AG09319 (cell line): ENCODE measurements around the gene NHLRC4.

Experiments
- DNase-seq: peaks from one replicate; pipeline ENCODE4 v3.0.0-alpha.2; 2010; ENCODE audit warnings: low read depth; ENCODE audit errors: extremely low read depth
- CTCF ChIP-seq: IDR thresholded peaks from 2 replicates; pipeline ENCODE4 v1.5.1; 2011; ENCODE audit warnings: low read depth, mild to moderate bottlenecking, inconsistent platforms, low read length, moderate library complexity

The NHLRC4 gene

GRCh38 chr16:567373-568256, 810 bp downstream of the NHLRC4 start:
- no peak for TF ChIP-seq CTCF
- DNase-seq = no peak

- no peak for TF ChIP-seq CTCF
- no peak for DNase-seq
Observed at GRCh38 chr16:568401-569258, 1.8 kb downstream of the NHLRC4 start.

GRCh38 chr16:569445-570254, 2.8 kb downstream of the NHLRC4 start, which contains the start of gene PIGQ:
TSS of gene PIGQ (plus strand) at chr16:569968. CDS start at chr16:574075, 4,107 bp downstream.
- no peak for TF ChIP-seq CTCF
- no peak for DNase-seq

GRCh38 chr16:572865-573650, 6.3 kb downstream of the NHLRC4 start:
- DNase-seq = no peak
- no peak for TF ChIP-seq CTCF

- TF ChIP-seq CTCF = no peak
- DNase-seq = no peak
Observed at GRCh38 chr16:574021-574760, 7.4 kb downstream of the NHLRC4 start.
